OCI-LY1 (cell line): ENCODE measurements around the gene ST7.
"Not testable (repeated sequence)": the region's sequence is repeated elsewhere in the genome, so short reads cannot be mapped to it uniquely, and the experiment has no call there.

ENCODE experiments used
- H2AFZ ChIP-seq: fragments of 200-600 bp; sonication (generic), shearing (Covaris generic); 2 replicates; pipeline ENCODE4 v1.6.0; 2014; ENCODE audit warnings: antibody characterized with exemption, mild to moderate bottlenecking, low read length
- H3F3A ChIP-seq: fragments of 200-600 bp; sonication (generic), shearing (Covaris generic); 2 replicates; pipeline ENCODE4 v1.6.0; 2014; ENCODE audit warnings: mild to moderate bottlenecking, antibody characterized with exemption, low read length, moderate library complexity; ENCODE audit not compliant: insufficient read depth
- H3K27ac ChIP-seq: fragments of 200-600 bp; sonication (generic); 2 replicates; pipeline ENCODE4 v1.5.1; 2014; ENCODE audit warnings: low read length, mixed run types, mild to moderate bottlenecking, low read depth; ENCODE audit not compliant: poor library complexity, severe bottlenecking
- H3K27me3 ChIP-seq: fragments of 200-600 bp; sonication (generic); 2 replicates; pipeline ENCODE4 v1.6.0; 2014; ENCODE audit warnings: antibody characterized with exemption, mild to moderate bottlenecking, low read length, moderate library complexity; ENCODE audit not compliant: insufficient read depth
- H3K36me3 ChIP-seq: fragments of 200-600 bp; sonication (generic); 2 replicates; pipeline ENCODE4 v1.6.1; 2014; ENCODE audit warnings: mild to moderate bottlenecking, antibody characterized with exemption, low read length, moderate library complexity, mixed read lengths; ENCODE audit not compliant: insufficient read depth
- H3K4me1 ChIP-seq: fragments of 200-600 bp; sonication (generic); 2 replicates; pipeline ENCODE4 v1.5.1; 2014; ENCODE audit warnings: mild to moderate bottlenecking, low read length, moderate library complexity; ENCODE audit not compliant: insufficient read depth, severe bottlenecking
- H3K4me2 ChIP-seq: fragments of 200-600 bp; sonication (generic), shearing (Covaris generic); 2 replicates; pipeline ENCODE4 v1.6.1; 2014; ENCODE audit warnings: low read length
- H3K4me3 ChIP-seq: fragments of 200-600 bp; sonication (generic); 2 replicates; pipeline ENCODE4 v1.5.1; 2014; ENCODE audit warnings: low read length, low read depth, mild to moderate bottlenecking, mixed read lengths; ENCODE audit not compliant: poor library complexity, severe bottlenecking
- H3K79me2 ChIP-seq: fragments of 200-600 bp; shearing (Covaris generic); 2 replicates; pipeline ENCODE4 v1.6.1; 2016; ENCODE audit warnings: mixed run types, low read length, mixed read lengths; ENCODE audit not compliant: insufficient read depth
- H3K9ac ChIP-seq: fragments of 200-600 bp; sonication (generic), shearing (Covaris generic); 2 replicates; pipeline ENCODE4 v1.6.1; 2014; ENCODE audit warnings: mild to moderate bottlenecking, low read length, mixed read lengths
- H3K9me2 ChIP-seq: fragments of 200-600 bp; sonication (generic), shearing (Covaris generic); 2 replicates; pipeline ENCODE4 v1.6.1; 2014; ENCODE audit warnings: low read depth, mild to moderate bottlenecking, low read length, mixed read lengths
- H3K9me3 ChIP-seq: fragments of 200-600 bp; shearing (Covaris generic); 2 replicates; pipeline ENCODE4 v1.6.1; 2014; ENCODE audit warnings: low read length, mixed read lengths
- H4K20me1 ChIP-seq: fragments of 200-600 bp; sonication (generic), shearing (Covaris generic); 2 replicates; pipeline ENCODE4 v1.6.0; 2016; ENCODE audit warnings: mild to moderate bottlenecking, low read length; ENCODE audit not compliant: insufficient read depth
- CTCF ChIP-seq: fragments of 200-600 bp; sonication (generic), shearing (Covaris generic); IDR thresholded peaks from 2 replicates; pipeline ENCODE4 v1.5.1; 2017; ENCODE audit warnings: mild to moderate bottlenecking, antibody characterized with exemption, low read length, moderate library complexity, mixed read lengths
- EZH2 ChIP-seq: fragments of 200-600 bp; sonication (generic), shearing (Covaris generic); IDR thresholded peaks from 2 replicates; pipeline ENCODE4 v1.8.0; 2017; ENCODE audit warnings: borderline replicate concordance, mixed run types, mild to moderate bottlenecking, antibody characterized with exemption, low read length, moderate library complexity, mixed read lengths

ST7 gene

GRCh38 chr7:116970238-116970910 lies 17.1 kb downstream of the ST7 start:
- no peak overlapping the region for H3K4me3 ChIP-seq
- H3K9me3 ChIP-seq: no peaks in the 10 kb centered on the region
- no peaks in the 10 kb centered on the region for H3K36me3 ChIP-seq
- no peaks in the 10 kb centered on the region for H4K20me1 ChIP-seq
- TF ChIP-seq CTCF (no peak), EZH2 (no peak)
- H3K9me2 ChIP-seq: no peaks in the 10 kb centered on the region
- no peaks in the 10 kb centered on the region for H3K79me2 ChIP-seq
- no peaks in the 10 kb centered on the region for H3K27me3 ChIP-seq
- H2AFZ ChIP-seq: no peak overlapping the region
- no peaks in the 10 kb centered on the region for H3K4me1 ChIP-seq
- no peak overlapping the region for H3K27ac ChIP-seq
- no peaks in the 10 kb centered on the region for H3F3A ChIP-seq
- no peak overlapping the region for H3K4me2 ChIP-seq
- H3K9ac ChIP-seq: no peak overlapping the region

DNA sequence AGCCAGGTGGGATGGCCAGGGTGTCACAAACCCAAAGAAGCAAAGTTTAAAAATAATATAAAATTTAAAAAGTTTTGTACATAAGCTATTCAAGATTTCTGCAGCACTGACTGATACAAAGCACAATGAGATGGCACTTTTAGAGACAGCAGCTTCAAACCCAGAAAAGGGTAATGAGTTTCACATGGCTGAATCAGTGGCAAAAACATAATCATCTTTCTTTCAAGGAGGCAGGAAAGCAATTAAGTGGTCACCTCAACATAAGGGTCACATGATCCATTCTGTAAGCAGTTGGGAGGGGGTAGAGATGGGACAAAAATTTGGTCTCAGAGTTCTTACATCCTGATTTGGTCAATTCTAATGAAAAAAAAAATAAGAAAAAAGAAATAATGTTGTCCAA lies 17.9 kb downstream of the ST7 start:
- not testable (repeated sequence) for H3K27me3 ChIP-seq, H3K9ac ChIP-seq, H3K4me2 ChIP-seq, H3K4me3 ChIP-seq, H2AFZ ChIP-seq, H3K79me2 ChIP-seq, H3F3A ChIP-seq, H3K9me2 ChIP-seq, H4K20me1 ChIP-seq, H3K4me1 ChIP-seq, H3K9me3 ChIP-seq, H3K36me3 ChIP-seq, H3K27ac ChIP-seq

DNA sequence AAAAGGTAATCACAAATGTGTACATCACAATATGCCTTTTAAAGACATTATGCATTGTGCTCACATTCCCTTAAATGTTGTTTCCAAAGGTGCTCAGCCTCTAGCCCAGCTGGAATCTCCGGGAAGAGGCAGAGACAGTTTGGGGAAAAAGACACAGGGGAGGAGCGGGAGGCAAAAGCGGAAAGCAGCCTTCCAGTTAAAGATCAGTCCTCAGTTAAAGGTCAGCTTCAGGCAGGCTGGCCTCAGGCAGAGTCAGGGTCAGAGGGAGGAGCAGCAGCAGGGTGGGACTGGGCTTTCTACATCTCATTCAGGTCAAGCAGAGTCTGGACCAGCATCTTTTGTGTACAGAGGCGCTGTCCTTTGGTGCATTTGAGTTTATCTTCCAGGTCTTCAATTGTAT lies 18.6 kb downstream of the ST7 start:
- no peaks in the 10 kb centered on the region for H3K4me1 ChIP-seq
- H2AFZ ChIP-seq: no peak overlapping the region
- no peaks in the 10 kb centered on the region for H3K36me3 ChIP-seq
- H3K79me2 ChIP-seq: no peaks in the 10 kb centered on the region
- no peaks in the 10 kb centered on the region for H3K9me3 ChIP-seq
- H3F3A ChIP-seq: no peaks in the 10 kb centered on the region
- H3K4me3 ChIP-seq: no peak overlapping the region
- no peak overlapping the region for H3K27ac ChIP-seq
- H4K20me1 ChIP-seq: no peaks in the 10 kb centered on the region
- TF ChIP-seq CTCF: no peak
- TF ChIP-seq EZH2: no peak
- H3K27me3 ChIP-seq: no peaks in the 10 kb centered on the region
- no peak overlapping the region for H3K9ac ChIP-seq
- H3K4me2 ChIP-seq: no peak overlapping the region
- H3K9me2 ChIP-seq: no peaks in the 10 kb centered on the region

DNA sequence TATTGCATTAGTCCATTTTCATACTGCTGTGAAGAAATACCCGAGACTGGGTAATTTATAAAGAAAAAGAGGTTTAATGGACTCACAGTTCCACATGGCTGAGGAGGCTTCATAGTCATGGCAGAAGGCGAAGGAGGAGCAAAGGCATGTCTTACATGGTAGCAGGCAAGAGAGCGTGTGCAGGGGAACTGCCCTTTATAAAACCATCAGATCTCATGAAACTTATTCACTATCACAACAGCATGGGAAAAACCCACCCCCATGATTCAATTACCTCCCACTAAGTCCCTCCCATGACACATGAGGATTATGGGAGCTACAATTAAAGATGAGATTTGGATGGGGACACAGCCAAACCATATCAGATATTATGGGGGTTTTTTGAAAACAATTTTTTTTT lies 21.7 kb downstream of the ST7 start:
- not testable (repeated sequence) for H3K27me3 ChIP-seq, H3F3A ChIP-seq, H3K4me2 ChIP-seq, H3K36me3 ChIP-seq, H3K27ac ChIP-seq, H3K9me3 ChIP-seq, H3K79me2 ChIP-seq, H4K20me1 ChIP-seq, H3K9me2 ChIP-seq, H2AFZ ChIP-seq, H3K4me3 ChIP-seq, H3K9ac ChIP-seq, H3K4me1 ChIP-seq
